Astrocyte of the hippocampus (primary cell): Measurements from ENCODE around the gene GHSR.
A peak's percentile ranks its signal among the peaks of the same experiment; 100 is the strongest.

Experiments
- DNase-seq: peaks from one replicate; pipeline ENCODE4 v3.0.0; 2011; ENCODE audit warnings: low read depth, low spot score

GHSR gene

DNA sequence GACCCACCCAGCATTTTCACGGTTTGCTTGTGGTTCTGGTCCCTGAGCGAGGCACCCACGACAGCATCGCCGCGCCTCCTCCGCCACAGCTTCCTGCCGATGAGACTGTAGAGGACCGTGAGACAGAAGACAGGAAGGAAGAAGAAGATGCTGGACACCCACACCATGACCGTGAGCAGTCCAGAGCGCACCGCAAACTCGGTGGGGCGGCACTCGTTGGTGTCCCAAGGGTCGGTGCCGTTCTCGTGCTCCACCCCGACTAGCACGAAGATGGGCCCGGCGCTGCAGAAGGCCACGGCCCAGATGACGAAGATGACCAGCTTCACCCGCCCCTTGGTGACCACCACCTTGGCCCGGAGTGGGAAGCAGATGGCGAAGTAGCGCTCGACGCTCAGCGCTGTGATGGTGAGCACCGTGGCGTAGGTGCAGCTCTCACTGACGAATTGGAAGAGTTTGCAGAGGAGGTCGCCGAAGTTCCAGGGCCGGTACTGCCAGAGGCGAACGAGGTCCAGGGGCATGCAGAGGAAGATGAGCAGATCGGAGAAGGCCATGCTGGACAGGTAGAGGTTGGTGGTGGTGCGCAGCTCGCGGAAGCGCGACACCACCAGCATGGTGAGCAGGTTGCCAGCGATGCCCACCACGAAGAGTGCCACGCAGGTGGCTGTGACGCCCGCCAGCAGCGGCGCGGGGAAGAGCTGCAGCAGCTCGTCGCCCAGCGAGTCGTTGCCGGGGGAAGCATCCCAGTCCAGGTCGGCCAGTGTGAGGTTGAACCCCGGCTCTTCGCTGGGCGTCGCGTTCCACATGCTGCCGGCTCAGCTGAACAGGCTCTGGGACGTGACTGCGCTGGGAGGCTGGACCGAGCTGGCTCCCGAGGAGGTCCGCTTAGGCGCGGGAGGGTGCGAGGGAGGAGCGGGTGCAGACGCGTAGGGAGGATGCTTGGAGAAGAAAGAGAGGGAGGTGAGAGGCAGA is at the start of gene GHSR:
GHSR (minus strand) TSS at position 846 of the 969 bp plus-strand sequence; CDS start at position 803, 43 bp downstream.
- DNase-seq = no peak

GRCh38 chr3:172490198-172490669 is 42.0 kb upstream of the GHSR start:
- peak; percentile 84 for DNase-seq

DNA sequence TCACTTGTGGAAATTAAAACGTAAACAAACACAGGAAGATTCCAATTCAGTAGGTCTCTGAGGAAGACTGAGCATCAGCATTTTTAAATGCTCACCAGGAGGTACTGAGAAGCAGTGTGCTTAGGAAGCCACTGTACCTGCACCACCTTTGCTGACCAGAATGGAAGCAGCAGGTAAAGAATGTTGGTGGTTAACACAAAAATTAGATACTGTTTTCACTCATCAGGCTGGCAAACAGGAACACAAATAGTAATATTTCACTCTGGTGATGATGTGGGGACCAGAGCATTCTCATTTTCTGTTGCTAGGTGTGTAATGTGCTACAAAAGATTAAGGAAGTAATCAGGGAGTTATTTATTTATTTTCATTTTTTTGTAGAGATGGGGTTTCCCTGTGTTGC is 29.9 kb upstream of the GHSR start:
- no peak for DNase-seq

GRCh38 chr3:172476347-172476746 is 28.1 kb upstream of the GHSR start:
- no peak for DNase-seq

DNA sequence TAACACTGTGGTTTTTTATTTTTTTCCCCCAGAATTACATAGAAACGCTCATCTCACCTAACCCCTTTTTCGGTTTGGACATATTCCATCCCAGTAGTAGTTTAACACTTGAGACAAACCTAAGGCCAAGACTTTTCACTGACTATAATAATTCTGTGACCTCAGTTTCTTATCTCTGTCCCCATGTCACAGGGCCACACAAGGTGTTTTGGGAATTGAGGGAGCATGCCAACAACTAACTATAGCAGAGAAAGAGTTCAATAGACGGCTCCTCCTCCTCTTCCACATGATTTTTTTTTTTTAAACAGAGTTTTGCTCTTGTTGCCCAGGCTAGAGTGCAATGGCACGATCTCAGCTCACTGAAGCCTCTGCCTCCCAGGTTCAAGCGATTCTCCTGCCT is 27.4 kb upstream of the GHSR start:
- DNase-seq = no peak

- no peak for DNase-seq
These were observed 23.6 kb upstream of the GHSR start for GRCh38 chr3:172471903-172472302.

DNA sequence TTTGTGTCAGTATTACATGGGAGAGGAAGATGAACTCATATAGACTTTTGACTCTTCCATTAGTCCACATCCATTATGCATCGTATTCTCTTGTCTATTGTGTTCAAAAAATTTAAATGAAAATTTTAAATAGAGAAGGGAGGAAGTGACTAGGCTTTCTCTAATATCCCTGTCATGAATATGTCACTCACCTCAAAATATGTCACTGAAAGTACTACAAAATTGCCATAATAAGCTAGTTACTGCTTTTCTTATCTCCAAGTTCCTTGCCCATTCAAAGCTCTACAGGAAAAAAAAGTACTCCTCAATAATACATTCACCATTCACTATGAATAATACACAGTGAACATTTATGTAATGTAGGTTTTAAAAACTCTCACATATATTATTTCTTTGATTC is 22.3 kb upstream of the GHSR start:
- no peak for DNase-seq

DNA sequence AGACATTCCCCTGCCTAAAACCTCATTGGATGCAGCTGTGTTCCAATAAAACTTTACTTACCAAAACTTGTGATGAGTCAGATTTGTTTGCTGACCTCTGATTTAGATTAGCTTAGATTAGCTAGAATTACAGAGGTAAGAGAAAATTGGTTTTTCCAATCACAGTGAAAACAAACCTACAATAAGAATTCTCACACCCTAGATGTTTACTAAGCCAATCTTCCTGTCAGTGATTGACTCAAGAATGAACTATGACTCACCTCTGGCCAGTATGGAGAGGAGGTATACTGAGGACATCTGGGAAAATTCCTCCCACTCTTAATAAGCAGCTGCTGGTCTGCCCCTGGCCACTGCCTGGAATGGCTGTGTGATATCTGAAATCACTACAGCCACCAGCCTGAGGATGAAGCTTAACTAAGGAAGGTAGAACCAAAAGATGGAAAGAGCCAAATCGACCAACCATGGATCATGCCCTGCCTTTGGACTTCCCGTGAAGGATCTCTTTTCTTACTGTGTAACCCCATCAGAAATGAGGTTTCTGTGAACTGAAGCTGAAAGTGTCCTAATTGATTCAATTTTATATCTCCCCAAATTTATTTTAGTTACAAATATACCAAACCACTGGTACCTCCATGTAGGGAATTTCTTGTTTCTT is 19.0 kb upstream of the GHSR start:
- DNase-seq = peak; percentile 73

DNA sequence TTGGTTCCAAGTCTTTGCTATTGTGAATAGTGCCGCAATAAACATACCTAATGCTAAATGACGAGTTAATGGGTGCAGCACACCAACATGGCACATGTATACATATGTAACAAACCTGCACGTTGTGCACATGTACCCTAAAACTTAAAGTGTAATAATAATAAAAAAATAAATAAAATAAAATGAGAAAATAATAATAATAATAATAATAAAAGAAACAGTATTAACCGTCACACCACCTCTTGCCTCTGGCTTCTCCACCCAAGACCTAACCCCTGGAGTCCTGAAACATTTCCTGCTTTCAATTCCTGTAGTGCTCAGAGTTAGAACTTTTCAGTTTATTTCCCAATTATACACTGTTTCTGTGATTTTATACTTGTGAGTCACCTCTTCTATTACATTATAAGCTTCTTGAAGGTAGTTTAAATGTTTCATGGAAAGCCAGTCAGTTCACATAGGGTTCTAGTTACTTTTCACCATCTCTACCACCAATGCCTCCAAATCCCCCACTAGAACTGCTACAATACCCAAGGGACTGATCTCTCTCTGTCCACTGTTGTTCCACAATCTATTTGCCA is 18.4 kb upstream of the GHSR start:
- no peak for DNase-seq

- DNase-seq = peak; percentile 64
These were observed 17.0 kb upstream of the GHSR start for GRCh38 chr3:172465281-172465680.

DNA sequence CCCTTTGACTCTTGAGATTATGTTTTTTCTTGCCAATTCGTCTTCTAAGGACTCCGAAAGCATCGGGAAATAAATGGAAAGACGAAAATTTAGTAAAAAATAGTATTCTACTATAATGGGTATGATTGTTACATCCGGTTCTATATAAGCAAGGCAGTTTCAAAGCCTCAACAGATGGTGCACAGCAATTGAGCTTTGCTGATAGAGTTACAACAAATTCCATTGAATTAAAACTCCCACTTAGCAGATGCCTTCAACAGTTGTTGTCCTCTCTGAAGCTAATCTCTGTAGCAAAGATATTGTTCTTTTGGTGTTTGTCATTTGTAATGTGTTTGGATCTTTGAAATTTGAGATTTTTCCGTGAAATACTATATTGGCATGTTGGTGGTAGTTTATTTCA is 16.1 kb upstream of the GHSR start:
- DNase-seq = no peak

DNA sequence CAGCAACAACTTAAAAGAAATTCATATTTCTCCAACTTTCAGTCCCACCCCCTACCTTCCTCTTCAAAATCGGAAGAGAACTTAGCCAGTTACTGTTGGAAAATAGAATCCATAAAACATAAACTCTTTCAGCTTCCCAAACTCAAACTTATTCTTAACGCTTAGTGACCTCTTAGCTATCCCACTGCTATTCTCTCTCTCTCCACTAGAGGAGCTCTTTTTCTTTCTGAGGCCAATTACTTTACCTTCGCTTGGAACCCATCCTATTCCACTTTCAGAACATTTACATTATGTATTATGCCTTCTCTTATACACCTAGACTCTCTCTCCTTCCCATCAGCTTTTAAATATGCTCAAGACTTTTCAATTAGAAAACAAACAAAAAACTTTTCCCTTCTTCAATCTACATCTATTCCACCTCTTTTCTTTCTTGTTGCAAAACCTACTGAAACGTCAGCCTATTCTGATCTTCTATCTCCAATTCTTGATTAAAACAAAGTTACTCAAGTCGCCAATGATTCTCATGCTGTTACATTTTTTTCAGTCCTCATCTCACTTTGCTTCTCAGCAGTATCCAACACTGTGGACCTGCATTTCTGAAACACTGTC is 13.4 kb upstream of the GHSR start:
- DNase-seq = no peak

- DNase-seq = no peak
These were observed 8.1 kb upstream of the GHSR start for GRCh38 chr3:172456404-172456803.

- no peak for DNase-seq
These were observed 5.9 kb upstream of the GHSR start for GRCh38 chr3:172454180-172454579.

- peak; percentile 77 for DNase-seq
These were observed 1.4 kb upstream of the GHSR start for GRCh38 chr3:172449466-172450149.

DNA sequence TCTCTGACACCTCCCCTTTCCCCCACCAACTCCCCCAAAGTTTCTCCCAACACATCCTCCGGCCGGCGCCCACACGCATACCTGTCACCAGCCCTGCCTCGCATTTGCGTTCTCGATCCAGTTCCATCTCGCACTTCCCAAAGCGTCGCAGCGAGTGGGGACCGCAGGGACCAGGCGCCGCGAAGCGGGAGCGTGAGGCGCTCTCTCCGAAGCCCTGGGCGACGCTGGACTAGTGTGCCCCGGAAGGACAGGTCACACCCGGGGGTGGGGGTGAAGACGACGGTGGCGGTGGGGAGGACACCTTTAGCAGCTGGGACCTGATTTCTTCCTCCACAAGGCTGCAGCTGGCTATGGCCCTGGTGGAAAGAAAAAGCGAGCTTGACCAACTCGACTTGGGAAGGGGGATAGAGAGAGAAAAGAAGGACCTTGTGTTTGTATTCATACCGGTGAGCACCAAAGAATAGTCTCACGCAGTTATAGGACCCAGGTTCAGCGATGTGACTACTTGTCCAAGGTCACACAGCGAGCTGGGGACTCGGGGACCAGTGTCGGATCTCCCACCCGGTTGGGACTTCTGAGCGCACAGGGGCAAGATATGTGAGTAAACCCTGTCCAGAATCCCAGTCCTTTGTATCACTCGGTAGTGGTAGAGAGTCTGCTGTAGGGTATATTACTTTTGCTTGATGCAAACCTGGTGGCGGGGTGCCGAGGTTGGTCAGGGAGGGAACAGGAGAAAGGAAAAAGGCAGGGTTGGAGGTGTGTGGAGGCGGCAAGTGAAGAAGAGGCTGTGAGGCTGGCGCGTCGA is 607 bp upstream of the GHSR start:
- no peak for DNase-seq

- DNase-seq = no peak
These were observed 2.1 kb downstream of the GHSR start for GRCh38 chr3:172446198-172446597.

DNA sequence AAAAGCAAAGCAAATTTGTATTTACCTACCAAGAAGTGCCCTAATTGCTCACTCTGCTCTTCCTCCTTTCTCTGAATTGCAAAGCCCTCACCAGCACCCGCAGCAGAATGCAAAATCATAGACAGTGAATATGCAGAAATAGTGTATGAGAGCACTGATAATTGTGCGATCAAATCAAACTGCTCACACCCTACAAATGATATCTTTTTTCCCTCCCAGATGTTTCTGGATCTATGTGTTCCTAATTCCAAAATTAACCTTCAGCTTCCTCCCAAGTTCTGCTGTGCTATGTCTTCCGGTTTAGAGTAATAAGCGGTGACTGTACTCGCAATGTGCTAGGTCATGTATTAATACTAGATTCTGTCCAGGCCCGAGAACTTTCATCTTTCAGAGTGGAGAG is 3.4 kb downstream of the GHSR start:
- no peak for DNase-seq

DNA sequence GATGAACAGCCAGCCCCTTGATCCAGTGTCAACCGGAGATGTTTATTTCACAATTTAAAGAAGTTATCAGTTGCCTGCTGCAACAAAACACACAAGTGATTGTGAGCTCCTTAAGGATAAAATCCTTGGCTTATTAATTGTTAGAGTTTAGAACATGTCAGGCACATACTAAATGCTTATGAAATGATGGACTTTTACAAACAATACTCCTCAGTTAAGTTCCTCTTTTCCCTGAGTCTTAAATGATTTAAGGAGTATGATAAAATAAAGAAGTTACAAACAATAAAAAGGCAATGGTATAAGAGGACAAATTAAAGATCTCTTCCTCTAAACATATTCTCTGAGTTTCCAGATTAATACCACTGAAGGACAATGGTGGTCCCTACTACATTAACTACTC is 5.7 kb downstream of the GHSR start:
- DNase-seq = no peak

GRCh38 chr3:172441581-172441980 is 6.7 kb downstream of the GHSR start:
- DNase-seq = no peak

DNA sequence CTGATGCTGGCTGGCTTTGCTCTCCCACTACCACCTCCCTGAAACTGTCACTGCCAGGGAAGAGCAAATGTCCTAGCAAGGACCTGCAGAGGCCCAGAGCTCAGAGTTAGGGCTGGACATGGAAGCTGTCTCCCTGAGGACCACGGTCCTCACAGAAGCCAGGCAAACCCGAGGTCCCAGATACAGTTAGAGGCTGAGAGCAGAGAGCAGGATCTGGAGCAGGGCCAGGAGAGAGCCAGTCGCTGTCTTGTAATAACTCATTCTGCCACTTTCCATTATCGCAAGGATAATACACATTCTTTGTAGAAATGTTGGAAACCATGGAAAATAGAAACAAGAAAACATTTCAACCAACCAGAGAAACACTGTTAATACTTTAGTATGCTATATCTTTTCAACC is 10.1 kb downstream of the GHSR start:
- no peak for DNase-seq
